ENCODE data around the gene RGS3. TPM values are rescaled to one million over a fixed set of nuclear protein-coding genes. Genes with fewer than 3 reads are reported as not detected.

RGS3 gene
- total RNA-seq, 4 donors from 2014 or later = 11.0 to 18.8 (median 16.0) TPM

- 59% methylated on average over 5 of the region's 5 CpGs for WGBS
- H3K4me3 ChIP-seq = no peak overlapping the region
- TF ChIP-seq EP300 (IDR thresholded peaks at IDR 0.05) = no peak
- TF ChIP-seq CTCF (IDR thresholded peaks at IDR 0.05) = no peak
- TF ChIP-seq POLR2A (IDR thresholded peaks at IDR 0.05) = no peak
- TF ChIP-seq POLR2AphosphoS5 (IDR thresholded peaks at IDR 0.05) = no peak
- no peaks in the 10 kb centered on the region for H3K9me3 ChIP-seq
- DNase-seq (ENCODE audit: low spot score in 2 of 2) = no peak
- no peaks in the 10 kb centered on the region for H3K27me3 ChIP-seq
- H3K36me3 ChIP-seq = peaks cover 12% of the 10 kb centered on the region
- H3K27ac ChIP-seq = peak overlapping the region; percentile 81
- peaks cover 70% of the 10 kb centered on the region for H3K4me1 ChIP-seq
Measured at GRCh38 chr9:113579283-113580040, 115.9 kb downstream of the RGS3 start.

GRCh38 chr9:113580041-113580953, 116.8 kb downstream of the RGS3 start:
- TF ChIP-seq CTCF (IDR thresholded peaks at IDR 0.05) = no peak
- TF ChIP-seq EP300 (IDR thresholded peaks at IDR 0.05) = no peak
- peak in 2 of 3 donors; percentile 41 to 73 for TF ChIP-seq POLR2AphosphoS5 (IDR thresholded peaks at IDR 0.05)
- peaks cover 65% of the 10 kb centered on the region for H3K4me1 ChIP-seq
- no peaks in the 10 kb centered on the region for H3K27me3 ChIP-seq
- H3K36me3 ChIP-seq = peaks cover 12% of the 10 kb centered on the region
- WGBS = 44% methylated on average over 12 of the region's 12 CpGs
- H3K9me3 ChIP-seq = no peaks in the 10 kb centered on the region
- peak; percentile 92 to 94 for DNase-seq (ENCODE audit: low spot score in 2 of 2)
- peak overlapping the region; percentile 81 for H3K27ac ChIP-seq
- H3K4me3 ChIP-seq = no peak overlapping the region

- Histone ChIP-seq H3K36me3 (peaks cover 12% of the 10 kb centered on the region), H3K4me3 (no peak overlapping the region), H3K9me3 (no peaks in the 10 kb centered on the region), H3K27me3 (no peaks in the 10 kb centered on the region), H3K4me1 (peaks cover 72% of the 10 kb centered on the region), H3K27ac (peak overlapping the region; percentile 81)
- WGBS = 74% methylated on average over 3 of the region's 4 CpGs
- TF ChIP-seq CTCF (IDR thresholded peaks at IDR 0.05) (no peak), POLR2AphosphoS5 (IDR thresholded peaks at IDR 0.05) (no peak), EP300 (IDR thresholded peaks at IDR 0.05) (no peak)
- no peak for DNase-seq (ENCODE audit: low spot score in 2 of 2)
Measured at GRCh38 chr9:113580954-113581311, 117.4 kb downstream of the RGS3 start.

- DNase-seq (ENCODE audit: low spot score in 2 of 2) = peak in 1 of 2 donors; percentile 81
- peak overlapping the region; percentile 81 for H3K27ac ChIP-seq
- H3K9me3 ChIP-seq = no peaks in the 10 kb centered on the region
- 40% methylated on average over 17 of the region's 17 CpGs for WGBS
- peaks cover 82% of the 10 kb centered on the region for H3K4me1 ChIP-seq
- TF ChIP-seq POLR2AphosphoS5 (IDR thresholded peaks at IDR 0.05) (peak in 1 of 3 donors; percentile 20), POLR2A (IDR thresholded peaks at IDR 0.05) (no peak), CTCF (IDR thresholded peaks at IDR 0.05) (peak in 1 of 2 donors; percentile 10)
- H3K36me3 ChIP-seq = peaks cover 12% of the 10 kb centered on the region
- H3K27me3 ChIP-seq = no peaks in the 10 kb centered on the region
- H3K4me3 ChIP-seq = peak overlapping the region; percentile 13
Measured at GRCh38 chr9:113581865-113582697, 118.6 kb downstream of the RGS3 start.
